Uterus (tissue), 4 donors: ENCODE data around the gene CDH13. TPM values are rescaled to one million over a fixed set of nuclear protein-coding genes. Genes with fewer than 3 reads are reported as not detected.

ENCODE experiments used
- DNase-seq, 2 donors: peaks; one replicate each; pipeline ENCODE4 v3.0.0-alpha.2; 2019 to 2020
- H3K27ac ChIP-seq, 2 donors: fragments of 200-600 bp; sonication (generic); 1 replicate in 1 of 2; 2 replicates in 1 of 2; pipeline ENCODE4 v1.5.1; 2016 to 2018
- H3K27me3 ChIP-seq, 2 donors: fragments of 200-600 bp; sonication (generic); one replicate each; pipeline ENCODE4 v1.5.1; 2018 to 2019; ENCODE audit warnings: control low read depth in 1 of 2
- H3K36me3 ChIP-seq, 2 donors: fragments of 200-600 bp; sonication (generic); one replicate each; pipeline ENCODE4 v1.5.1; 2019; ENCODE audit warnings: control low read depth in 1 of 2
- H3K4me1 ChIP-seq, 2 donors: fragments of 200-600 bp; sonication (generic); one replicate each; pipeline ENCODE4 v1.5.1; 2018 to 2019; ENCODE audit warnings: control low read depth in 1 of 2
- H3K4me3 ChIP-seq, 2 donors: fragments of 200-600 bp; sonication (generic); 1 replicate in 1 of 2; 2 replicates in 1 of 2; pipeline ENCODE4 v1.5.1; 2018 to 2019; ENCODE audit warnings: mild to moderate bottlenecking in 1 of 2
- H3K9me3 ChIP-seq, 2 donors: fragments of 200-600 bp; sonication (generic); one replicate each; pipeline ENCODE4 v1.5.1; 2019; ENCODE audit warnings: control low read depth in 1 of 2
- CTCF ChIP-seq, 4 experiments: fragments of 200-600 bp in 2 of 4; fragments of 450-650 bp in 2 of 4; sonication (generic) in 2 of 4; IDR thresholded peaks; one replicate each; pipeline ENCODE4 v1.5.1; 2016 to 2019; ENCODE audit warnings: antibody characterized with exemption in 4 of 4, mild to moderate bottlenecking in 2 of 4, moderate library complexity in 1 of 4
- POLR2A ChIP-seq, 2 donors: fragments of 450-650 bp; IDR thresholded peaks; one replicate each; pipeline ENCODE4 v1.6.1; 2016; ENCODE audit warnings: antibody characterized with exemption in 2 of 2, mild to moderate bottlenecking in 1 of 2, moderate library complexity in 1 of 2
- intact Hi-C: fragments of 100-400 bp; cut with DNase I; formaldehyde crosslinking; loops from one replicate; pipeline ENCODE4 v1.15.1; 2023; ENCODE audit warnings: low total_unique reads
- total RNA-seq, 4 donors: library from RNA; depleted of rRNA in 3 of 4; stranded (reverse); fragments of >200 nt in 3 of 4; gene quantifications; one replicate each; pipeline versions ENCODE4 v1.1.0 to v1.2.4, GENCODE V29; 2014 to 2023
- donor health status: DM: yes; HTN: yes; CAD: no.

The CDH13 gene
- total RNA-seq, 4 donors from 2014 or later: 49.1 to 99.4 (median 82.7) TPM

- H3K27ac ChIP-seq: no peak overlapping the region
- intact Hi-C loops: no loop called here
- DNase-seq: no peak
- H3K4me1 ChIP-seq: no peaks in the 10 kb centered on the region
- H3K9me3 ChIP-seq: no peaks in the 10 kb centered on the region
- TF ChIP-seq CTCF (IDR thresholded peaks at IDR 0.05) (no peak), POLR2A (IDR thresholded peaks at IDR 0.05) (no peak)
- no peak overlapping the region for H3K4me3 ChIP-seq
- H3K36me3 ChIP-seq: no peaks in the 10 kb centered on the region
- H3K27me3 ChIP-seq: no peaks in the 10 kb centered on the region
Measured at GRCh38 chr16:82643136-82643535, 16.4 kb downstream of the CDH13 start.

GRCh38 chr16:82643936-82644630 is 17.3 kb downstream of the CDH13 start:
- Histone ChIP-seq H3K36me3 (no peaks in the 10 kb centered on the region), H3K27ac (no peak overlapping the region), H3K4me3 (no peak overlapping the region), H3K9me3 (no peaks in the 10 kb centered on the region), H3K4me1 (no peaks in the 10 kb centered on the region), H3K27me3 (no peaks in the 10 kb centered on the region)
- TF ChIP-seq POLR2A (IDR thresholded peaks at IDR 0.05) (no peak), CTCF (IDR thresholded peaks at IDR 0.05) (no peak)
- intact Hi-C loops: no loop called here
- no peak for DNase-seq

- H3K4me1 ChIP-seq: no peaks in the 10 kb centered on the region
- H3K27ac ChIP-seq: no peak overlapping the region
- no peak for DNase-seq
- intact Hi-C loops: no loop called here
- no peaks in the 10 kb centered on the region for H3K27me3 ChIP-seq
- H3K9me3 ChIP-seq: no peaks in the 10 kb centered on the region
- no peak for TF ChIP-seq POLR2A (IDR thresholded peaks at IDR 0.05)
- TF ChIP-seq CTCF (IDR thresholded peaks at IDR 0.05): no peak
- H3K36me3 ChIP-seq: no peaks in the 10 kb centered on the region
- no peak overlapping the region for H3K4me3 ChIP-seq
Measured at GRCh38 chr16:82646504-82646903, 19.7 kb downstream of the CDH13 start.

- Histone ChIP-seq H3K27ac (no peak overlapping the region), H3K36me3 (no peaks in the 10 kb centered on the region), H3K4me1 (peaks cover 4 to 5% of the 10 kb centered on the region in 2 donors), H3K4me3 (no peak overlapping the region), H3K27me3 (no peaks in the 10 kb centered on the region), H3K9me3 (no peaks in the 10 kb centered on the region)
- intact Hi-C loops: no loop called here
- DNase-seq: no peak
- TF ChIP-seq POLR2A (IDR thresholded peaks at IDR 0.05) (no peak), CTCF (IDR thresholded peaks at IDR 0.05) (no peak)
Measured at GRCh38 chr16:82649766-82650165, 23.0 kb downstream of the CDH13 start.

GRCh38 chr16:82650804-82651203 is 24.0 kb downstream of the CDH13 start:
- Histone ChIP-seq H3K4me1 (peaks cover 4 to 5% of the 10 kb centered on the region in 2 donors), H3K27me3 (no peaks in the 10 kb centered on the region), H3K27ac (no peak overlapping the region), H3K36me3 (no peaks in the 10 kb centered on the region), H3K9me3 (no peaks in the 10 kb centered on the region), H3K4me3 (no peak overlapping the region)
- intact Hi-C loops: no loop called here
- no peak for TF ChIP-seq CTCF (IDR thresholded peaks at IDR 0.05)
- no peak for TF ChIP-seq POLR2A (IDR thresholded peaks at IDR 0.05)
- DNase-seq: no peak
